Prostate gland (tissue), 2 donors: ENCODE measurements around the gene CREB3L1.

Experiments used
- POLR2A ChIP-seq: fragments of 450-650 bp; IDR thresholded peaks from one replicate; pipeline ENCODE4 v1.6.1; 2016; ENCODE audit warnings: antibody characterized with exemption, mild to moderate bottlenecking
- TF ChIP-seq, protein P1 (sequence below), 4 experiments: fragments of 200-600 bp in 2 of 4; fragments of 450-650 bp in 2 of 4; sonication (generic) in 2 of 4; IDR thresholded peaks; 1 replicate in 3 of 4; 2 replicates in 1 of 4; pipeline ENCODE4 v1.5.1; 2016 to 2019; ENCODE audit warnings: antibody characterized with exemption in 4 of 4, mild to moderate bottlenecking in 2 of 4, moderate library complexity in 2 of 4

DNA sequence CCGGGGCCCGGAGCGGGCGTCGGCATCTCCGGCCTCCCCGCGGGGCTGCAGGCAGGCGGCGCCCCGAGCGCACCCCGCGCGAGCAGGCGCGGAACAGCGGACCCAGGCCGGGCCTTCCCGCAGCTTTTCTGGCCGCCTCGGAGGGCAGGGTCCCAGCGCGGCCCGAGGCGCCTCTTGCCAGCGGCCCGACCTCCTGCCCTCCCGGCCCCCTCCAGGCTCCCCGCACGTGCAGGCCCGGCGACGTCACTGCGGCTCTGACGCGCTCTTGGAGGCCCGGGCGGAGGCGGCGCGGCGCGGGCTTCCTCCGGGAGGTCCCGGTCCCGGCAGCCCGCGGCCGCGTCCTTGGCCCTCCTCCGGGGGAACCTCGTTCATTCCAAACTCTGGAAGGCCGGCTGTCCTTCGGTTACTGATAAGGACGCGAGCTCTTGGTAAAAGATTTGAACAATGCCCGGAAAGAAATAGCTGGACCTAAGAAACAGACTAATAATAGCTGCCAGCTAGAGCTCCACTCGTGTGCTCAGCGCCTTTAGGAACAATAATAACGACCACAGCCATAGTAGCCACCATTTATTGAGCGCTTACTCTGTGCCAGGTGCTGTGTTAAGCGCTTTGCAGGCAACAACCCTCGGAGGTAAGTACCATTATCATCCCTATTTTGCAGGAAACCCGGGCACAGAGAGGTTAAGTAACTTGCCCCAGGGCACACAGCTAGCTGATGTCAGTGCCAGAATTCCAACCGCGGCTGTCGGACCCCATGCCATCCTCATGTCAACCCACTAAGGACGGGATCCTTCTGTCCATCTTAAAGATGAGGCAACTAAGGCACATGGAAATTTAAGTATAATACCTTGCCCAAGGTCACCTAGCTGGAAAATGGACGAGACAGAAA, 39.1 kb upstream of the CREB3L1 start:
- TF ChIP-seq, protein P1, sequence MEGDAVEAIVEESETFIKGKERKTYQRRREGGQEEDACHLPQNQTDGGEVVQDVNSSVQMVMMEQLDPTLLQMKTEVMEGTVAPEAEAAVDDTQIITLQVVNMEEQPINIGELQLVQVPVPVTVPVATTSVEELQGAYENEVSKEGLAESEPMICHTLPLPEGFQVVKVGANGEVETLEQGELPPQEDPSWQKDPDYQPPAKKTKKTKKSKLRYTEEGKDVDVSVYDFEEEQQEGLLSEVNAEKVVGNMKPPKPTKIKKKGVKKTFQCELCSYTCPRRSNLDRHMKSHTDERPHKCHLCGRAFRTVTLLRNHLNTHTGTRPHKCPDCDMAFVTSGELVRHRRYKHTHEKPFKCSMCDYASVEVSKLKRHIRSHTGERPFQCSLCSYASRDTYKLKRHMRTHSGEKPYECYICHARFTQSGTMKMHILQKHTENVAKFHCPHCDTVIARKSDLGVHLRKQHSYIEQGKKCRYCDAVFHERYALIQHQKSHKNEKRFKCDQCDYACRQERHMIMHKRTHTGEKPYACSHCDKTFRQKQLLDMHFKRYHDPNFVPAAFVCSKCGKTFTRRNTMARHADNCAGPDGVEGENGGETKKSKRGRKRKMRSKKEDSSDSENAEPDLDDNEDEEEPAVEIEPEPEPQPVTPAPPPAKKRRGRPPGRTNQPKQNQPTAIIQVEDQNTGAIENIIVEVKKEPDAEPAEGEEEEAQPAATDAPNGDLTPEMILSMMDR (IDR thresholded peaks at IDR 0.05): peak in 2 of 4 experiments; percentile 10 to 49
- no peak for TF ChIP-seq POLR2A
